Epithelial cell of prostate (primary cell): ENCODE data around the gene ERC2.

Source experiments
- DNase-seq: peaks from one replicate; pipeline ENCODE4 v3.0.0-alpha.2; 2011; ENCODE audit warnings: low read depth, low spot score
- H3K27ac ChIP-seq: fragments of 450-650 bp; 2 replicates; pipeline ENCODE4 v1.5.1; 2017; ENCODE audit warnings: mild to moderate bottlenecking

ERC2 gene

DNA sequence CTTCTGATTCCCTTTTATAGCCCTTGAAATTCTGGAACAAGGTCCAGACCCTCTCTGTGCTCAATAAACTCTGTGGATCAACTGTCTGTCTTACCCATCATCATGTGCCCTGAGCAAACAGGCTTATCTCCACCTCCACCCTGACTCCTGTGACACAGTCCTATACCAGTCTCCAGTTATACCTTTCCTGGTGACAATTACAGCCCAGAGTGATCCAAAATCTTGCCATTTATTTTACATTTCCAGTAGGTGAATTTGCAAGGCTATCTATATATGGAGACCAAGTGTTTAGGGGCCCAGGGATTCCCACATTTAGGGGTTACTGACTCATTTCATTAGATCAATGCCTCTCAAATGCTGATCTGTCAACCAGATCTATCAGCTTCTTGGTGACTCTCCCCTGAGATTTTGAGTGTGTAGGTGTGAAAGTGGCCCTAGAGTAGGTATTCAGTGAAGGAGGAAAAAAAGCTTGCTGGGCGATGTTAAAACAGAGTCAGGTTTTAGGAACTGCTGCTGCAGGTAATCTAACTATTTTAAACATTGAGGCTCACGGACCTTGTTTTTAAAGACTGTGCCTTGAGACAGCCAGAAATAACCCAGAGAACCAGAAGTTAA, 751.5 kb downstream of the ERC2 start:
- H3K27ac ChIP-seq: no peak overlapping the region
- DNase-seq: no peak

DNA sequence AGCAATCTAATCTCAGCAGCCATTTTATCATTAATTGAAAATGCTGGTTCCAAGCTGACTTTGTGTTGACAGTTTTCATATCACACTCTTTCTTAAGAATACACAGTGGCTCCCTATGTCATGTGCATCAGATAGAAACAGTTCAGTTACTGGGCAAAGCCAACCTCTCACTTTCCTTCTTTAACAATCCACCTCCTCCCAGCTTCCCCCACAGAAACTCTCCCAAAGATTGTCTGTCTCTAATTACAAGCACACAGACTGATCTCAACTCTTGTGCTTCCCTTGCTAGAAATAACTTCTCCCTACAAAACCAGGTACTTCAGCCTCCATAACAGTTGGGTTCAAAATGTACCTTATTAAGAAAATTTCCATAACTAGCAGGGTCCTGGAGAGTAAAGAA, 752.2 kb downstream of the ERC2 start:
- no peak for DNase-seq
- H3K27ac ChIP-seq: no peak overlapping the region

DNA sequence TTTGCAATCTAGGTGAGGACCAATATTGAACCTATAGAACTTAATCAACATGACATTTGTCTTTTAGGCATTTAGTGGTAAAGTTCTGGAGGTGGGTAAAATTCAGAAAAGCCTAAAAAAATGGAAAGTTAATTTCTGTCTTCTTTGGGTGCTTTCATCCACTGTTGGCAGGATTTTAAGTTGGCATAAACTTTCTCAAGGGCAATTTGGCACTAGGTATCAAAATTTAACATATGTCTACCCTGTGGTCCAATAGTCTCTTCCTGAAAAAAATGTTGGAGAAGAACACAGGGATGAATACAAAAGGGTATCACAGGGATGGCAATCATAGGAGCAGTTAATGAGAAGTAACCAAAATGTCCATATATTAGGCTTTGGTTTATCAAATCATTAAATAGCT, 754.2 kb downstream of the ERC2 start:
- no peak for DNase-seq
- no peak overlapping the region for H3K27ac ChIP-seq

DNA sequence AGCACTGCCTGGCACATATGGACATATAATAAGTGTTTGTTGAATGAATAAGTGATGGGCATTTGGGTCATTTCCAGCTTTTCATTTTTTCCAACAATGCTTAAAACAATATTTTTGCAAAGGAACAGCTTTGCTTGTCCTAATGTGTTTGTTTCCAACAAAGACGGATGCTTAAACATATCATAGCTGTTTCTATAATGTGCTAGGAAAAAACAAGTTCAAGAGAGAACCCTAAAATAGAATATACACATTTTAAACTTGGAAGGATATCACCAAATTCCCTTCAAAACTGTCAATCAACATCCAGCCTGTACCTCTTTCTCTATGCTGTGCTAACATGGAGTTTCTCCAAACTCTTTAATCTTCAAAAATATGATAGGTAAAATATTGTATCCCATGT, 756.6 kb downstream of the ERC2 start:
- no peak for DNase-seq

DNA sequence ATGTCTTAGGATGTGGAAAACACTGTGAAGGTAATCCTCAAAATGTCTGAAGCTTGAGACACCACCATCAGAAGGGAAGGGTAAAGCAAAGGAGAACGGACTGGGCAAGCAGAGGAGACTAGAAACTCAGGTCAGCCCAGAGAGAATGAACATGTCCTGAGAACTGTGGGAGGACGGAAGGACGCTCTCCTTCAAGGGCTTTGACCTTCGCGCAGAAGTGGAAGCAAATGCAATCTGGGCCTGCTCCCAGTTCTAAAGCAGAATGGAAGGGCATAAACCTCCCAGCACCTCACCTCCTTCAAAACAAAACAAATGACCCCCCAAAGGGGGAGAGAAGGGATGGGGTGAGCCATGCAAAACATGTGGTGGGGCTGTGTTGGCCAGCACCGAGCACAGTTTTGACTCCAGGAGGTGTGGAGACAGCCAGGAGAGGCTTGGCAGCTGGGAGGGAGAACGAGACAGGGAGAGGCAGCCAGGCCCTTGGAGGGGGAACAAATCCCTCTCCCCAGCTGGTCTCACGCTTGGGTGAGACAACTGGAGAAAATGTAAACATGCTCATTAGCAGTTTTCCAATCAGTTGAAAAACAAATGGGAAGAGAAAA, 758.8 kb downstream of the ERC2 start:
- no peak overlapping the region for H3K27ac ChIP-seq
- no peak for DNase-seq

More for the DNA sequence above, 756.6 kb downstream of the ERC2 start:
- no peak overlapping the region for H3K27ac ChIP-seq

DNA sequence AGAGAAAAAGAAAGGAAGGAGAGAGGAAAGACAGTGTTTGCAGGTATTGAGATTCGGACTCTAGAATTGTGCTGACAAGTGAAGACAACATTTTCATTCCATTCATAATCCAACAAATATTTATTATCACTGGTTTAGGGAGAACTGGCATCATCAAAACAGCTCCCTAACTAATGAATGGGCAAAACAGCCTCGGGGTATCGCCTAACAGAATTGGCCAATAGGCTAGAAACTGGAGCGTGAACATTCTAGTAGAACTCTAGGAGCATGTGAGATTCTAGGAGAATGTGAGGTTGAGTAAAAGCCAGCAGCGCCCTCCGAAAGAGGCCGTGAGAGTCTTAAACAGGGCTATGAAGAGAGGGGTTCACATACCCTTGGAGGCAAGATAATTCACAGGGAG, 759.3 kb downstream of the ERC2 start:
- no peak overlapping the region for H3K27ac ChIP-seq
- no peak for DNase-seq

DNA sequence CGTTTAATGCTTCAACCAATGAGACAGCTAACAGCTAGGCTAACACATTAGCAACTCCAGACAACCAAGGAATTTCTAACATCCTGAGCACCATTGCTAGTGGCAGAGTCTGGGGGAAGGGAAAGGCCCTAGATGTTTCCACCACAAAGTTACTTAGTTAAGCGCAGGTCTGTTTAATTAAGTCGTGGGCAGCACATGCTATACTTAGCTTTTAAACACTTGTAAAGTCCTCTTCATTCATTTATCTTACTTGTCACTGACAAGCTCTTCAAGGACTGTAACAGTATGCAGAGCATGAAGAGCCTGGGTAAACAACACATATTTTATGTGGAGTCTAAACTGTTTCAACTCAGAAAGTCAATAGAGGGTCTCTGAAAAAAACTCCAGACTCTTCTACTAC, 760.0 kb downstream of the ERC2 start:
- no peak for DNase-seq
- no peak overlapping the region for H3K27ac ChIP-seq

DNA sequence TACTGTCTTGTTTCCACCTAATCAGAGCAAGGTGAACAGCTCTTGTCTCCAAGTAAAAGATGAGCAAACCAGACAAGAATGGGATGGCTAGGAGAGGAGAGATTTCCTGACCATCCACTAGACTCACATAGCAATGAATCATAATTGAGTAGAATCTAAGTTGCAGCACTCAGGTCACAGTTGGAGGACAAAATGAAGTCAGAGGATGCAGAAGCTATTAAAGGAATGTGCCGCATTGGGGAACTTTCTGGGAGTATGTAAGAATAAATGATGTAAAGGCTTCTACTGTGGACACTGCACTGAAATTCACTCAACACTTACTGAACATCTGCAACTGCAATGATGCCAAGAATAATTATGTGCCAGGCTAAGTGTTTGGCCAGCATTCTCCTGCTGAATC, 763.7 kb downstream of the ERC2 start:
- no peak overlapping the region for H3K27ac ChIP-seq
- no peak for DNase-seq

DNA sequence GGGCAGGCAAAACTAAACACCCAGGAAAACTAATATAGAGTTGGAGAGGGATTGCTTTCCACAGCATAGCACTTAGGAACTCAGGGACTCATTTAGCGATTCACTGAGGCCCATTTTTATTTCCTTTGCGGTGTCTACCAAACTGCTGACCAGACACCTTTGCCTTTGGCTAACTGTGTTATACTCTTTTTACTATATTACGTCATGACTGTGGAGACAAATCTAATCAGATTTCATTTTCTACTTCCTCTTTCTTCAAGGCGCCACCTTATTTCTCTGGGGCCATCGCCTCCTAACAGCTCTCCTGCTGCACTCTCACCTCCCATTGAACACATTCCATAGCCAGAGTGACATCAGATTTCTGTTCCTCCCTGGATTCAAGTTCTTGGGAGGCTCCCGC, 765.4 kb downstream of the ERC2 start:
- no peak overlapping the region for H3K27ac ChIP-seq
- no peak for DNase-seq

DNA sequence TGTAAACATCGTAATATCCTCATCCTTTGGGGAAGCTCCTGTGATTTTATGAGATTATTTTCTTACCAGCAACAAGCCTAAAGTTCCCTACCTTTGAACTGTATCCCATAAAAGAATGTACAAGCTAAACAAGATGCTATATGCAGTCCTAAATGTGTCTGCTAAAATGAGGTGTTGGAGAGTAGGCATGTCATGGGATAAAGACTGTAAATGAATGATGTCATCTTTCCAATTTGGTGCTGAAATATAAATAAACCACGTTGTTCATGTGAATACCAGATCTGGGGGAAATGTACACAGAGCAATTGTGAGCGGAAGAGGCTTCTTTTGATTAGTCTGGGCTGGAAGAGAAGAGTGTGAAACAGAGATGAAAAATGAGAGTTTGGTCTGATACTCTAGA, 766.3 kb downstream of the ERC2 start:
- DNase-seq: no peak
- H3K27ac ChIP-seq: no peak overlapping the region

DNA sequence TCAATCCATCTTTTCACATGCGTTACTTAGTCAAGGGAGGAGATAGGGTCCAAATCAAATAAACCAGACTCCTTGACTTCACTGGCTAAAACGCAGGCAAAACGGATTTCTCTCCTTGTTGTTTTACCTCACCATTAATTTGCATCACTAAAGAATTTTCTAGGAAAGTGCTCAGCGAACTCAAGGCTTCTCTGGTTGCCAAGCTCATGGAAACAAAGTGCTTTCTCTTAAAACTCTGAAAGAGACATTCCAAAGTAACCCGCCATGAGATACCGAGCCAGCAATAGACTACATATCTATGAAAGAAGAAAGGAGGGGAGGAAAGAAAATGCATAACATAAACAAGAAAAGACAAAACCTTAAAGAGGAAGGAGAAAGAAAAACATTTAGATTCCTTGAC, 769.4 kb downstream of the ERC2 start:
- no peak overlapping the region for H3K27ac ChIP-seq
- DNase-seq: no peak

DNA sequence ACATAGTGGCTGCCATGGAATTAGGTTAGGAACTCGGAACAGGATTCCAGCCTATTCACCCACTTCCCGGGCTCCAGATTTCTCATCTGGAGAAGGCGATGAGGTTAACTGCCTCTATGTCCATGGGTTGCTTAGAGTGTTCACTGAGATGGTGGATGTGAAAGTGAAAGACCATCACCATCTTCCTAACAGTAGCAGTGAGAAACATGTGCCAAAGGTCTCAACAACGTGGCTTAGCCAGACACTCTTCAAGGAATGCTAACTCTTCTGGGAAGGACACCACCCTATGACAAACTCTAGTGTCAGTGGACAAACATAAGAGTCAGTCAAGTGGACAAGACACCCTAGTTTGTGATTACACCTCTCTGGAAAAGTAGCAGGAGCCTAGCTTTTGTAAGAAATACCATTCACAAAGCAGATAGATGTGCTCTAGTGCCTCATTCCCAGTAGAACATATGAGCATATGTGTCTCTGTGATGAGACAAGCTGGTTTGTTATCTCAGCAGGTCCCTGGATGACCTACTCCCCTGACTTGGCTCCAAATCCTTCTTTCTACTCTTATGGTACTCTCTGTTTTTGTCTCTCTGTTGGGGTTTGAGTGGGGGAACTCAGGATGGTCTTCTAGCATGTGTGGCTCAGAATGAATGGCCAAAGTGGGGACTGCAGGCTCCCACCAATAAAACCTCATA, 770.9 kb downstream of the ERC2 start:
- H3K27ac ChIP-seq: no peak overlapping the region
- DNase-seq: no peak

DNA sequence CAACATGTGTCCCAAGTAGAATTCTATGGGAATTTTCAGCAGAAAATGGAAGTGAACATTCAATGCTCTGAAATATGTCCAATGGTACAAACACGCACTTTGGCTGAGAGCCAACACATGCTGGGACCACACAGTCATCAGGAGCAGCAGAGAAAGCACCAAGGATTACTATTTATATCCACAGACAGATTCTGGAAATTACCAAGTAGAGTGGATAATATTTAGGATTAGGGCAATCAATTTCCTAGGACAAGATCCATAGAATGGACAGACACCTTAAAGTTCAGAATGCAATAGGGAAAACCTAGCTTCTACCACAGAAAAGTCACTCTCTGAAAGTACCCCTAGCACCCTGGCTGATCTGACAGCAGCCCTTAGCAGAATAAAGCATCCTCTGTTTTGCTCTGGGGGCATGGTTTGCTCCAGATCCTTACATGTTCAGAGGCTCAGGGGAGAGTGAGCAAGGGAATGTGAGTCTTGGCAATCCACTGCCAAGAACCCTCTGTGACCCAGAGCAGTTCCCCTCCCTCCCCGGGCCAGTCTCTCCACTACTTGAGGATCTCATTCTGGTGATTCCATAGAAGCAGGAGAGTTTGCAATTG, 775.2 kb downstream of the ERC2 start:
- DNase-seq: no peak

DNA sequence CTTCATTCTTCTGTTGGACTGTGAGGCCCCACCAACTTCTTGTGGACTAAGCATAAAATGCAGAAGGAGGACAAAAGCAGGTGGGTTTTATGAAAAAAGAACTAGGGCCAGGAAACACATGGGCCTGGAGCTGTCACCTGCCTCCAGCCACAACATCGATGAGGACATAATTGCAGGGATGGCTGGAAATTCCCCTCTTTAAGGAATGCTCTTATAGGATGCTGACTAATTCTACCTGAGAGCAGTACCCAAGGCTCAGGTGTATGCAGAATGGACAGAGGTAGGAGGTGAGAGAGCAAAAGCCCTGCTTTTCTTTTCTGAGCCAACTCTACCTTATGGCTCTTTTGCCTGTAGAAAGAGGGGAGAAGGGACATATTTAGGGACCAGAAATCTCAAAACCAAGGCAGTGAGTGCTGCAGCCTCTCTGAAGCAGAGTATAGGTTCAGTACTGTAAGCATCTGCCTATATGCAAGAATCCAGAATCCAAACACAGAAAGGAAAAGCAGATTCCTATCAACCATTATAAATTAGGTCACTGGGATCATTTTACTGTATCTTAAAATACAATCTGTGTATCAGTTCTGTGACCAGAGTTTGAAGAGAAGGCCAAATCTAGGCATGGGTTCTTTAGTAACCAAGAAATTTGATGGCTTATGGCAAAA, 775.8 kb downstream of the ERC2 start:
- no peak for DNase-seq
- no peak overlapping the region for H3K27ac ChIP-seq

More for the DNA sequence above, 775.2 kb downstream of the ERC2 start:
- H3K27ac ChIP-seq: no peak overlapping the region

DNA sequence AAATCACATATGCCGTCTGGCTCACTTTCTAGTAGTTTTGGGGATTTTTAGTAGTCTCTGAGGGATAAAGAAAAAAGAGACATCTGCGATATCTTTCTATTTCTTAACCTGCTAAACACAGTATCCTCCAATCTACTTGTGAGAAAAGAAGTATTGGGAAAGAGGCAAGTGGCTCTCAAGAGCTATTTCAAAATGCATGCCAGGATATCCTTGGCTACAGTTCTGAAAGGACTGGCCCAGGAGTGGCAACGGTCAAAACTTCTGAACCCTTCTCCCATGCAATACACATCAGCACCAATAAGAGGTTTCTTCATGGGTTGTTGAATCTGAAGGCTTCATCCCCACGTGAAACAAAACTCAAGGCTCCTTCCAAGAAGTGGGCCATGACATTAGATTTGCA, 777.1 kb downstream of the ERC2 start:
- DNase-seq: no peak
- H3K27ac ChIP-seq: no peak overlapping the region

DNA sequence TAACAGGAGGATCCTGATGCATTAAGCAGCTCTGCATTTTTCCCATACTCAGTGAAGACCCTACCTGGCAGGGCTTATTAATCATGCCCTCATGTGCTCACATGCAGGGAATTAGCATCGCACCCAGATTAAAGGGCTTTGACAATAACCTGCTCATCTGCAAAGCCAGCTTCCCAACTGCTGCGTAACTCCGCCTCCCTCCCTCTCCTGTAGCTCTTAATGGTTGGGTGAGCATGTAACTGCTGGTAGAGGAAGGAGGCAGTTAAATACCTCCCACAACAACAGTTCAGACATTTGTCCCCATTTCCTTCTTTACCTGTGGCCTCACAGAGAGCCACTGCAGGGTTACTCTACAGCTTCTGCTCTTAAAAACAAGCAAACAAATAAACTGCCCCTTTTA, 777.5 kb downstream of the ERC2 start:
- DNase-seq: no peak
- no peak overlapping the region for H3K27ac ChIP-seq

DNA sequence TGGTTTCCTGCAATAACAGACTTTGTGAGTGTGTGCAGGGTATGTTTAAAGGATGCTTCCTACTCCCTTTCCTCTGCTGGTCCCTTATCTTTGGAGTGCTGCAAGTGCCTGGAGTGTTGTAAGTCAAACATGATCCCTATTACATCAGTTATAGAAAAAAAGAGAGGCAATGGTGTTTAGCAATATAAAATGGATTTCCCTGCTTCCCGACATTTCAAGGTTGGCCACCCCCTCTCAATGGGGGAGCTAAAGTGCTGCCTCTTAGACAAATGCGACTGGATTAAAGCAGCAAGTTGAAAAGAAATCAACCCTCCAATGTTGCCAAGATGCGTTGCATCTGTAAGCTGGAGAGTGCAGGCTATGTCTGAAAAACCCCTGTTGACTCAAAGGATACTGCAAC, 778.1 kb downstream of the ERC2 start:
- H3K27ac ChIP-seq: no peak overlapping the region
- DNase-seq: no peak

DNA sequence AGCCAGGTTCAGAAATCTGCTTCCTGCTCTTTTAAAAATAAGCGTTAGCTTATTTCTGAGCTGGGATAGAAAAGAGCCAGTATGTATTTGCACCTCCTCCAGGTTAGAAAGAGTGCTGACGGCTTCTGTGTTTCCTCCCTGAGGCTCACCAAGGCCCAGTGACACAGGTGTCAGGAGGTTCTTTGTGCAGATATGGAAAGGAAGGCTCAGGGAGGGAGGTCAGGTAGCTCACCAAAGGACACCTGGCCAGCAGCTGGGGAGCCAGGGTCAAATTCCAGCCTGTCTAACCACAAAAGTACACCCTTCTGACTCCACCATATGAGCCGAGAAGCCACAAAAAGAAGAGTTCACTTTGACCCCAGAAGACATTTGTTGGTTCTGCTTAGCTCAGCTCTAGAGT, 780.1 kb downstream of the ERC2 start:
- no peak for DNase-seq

DNA sequence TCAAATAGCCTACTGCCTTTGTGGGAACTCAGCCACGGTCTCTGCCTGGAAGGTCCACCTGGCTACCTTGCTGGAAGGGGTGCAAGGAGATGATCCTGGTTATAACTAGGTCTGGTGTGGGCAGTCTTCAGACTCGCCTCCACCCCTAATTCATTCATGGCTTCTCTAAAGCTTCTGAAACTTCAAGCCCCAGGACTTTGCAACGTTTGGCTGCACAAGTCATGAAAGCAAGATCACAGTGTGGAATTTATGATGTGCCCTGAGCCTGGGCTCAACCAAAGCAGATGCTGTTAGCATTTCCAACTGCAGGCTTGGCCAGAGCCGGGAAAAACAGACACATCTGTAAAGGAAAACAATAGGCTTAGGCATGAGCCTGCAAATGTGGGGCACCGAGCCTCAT, 780.7 kb downstream of the ERC2 start:
- no peak for DNase-seq
- no peak overlapping the region for H3K27ac ChIP-seq

More for the DNA sequence above, 780.1 kb downstream of the ERC2 start:
- H3K27ac ChIP-seq: no peak overlapping the region

DNA sequence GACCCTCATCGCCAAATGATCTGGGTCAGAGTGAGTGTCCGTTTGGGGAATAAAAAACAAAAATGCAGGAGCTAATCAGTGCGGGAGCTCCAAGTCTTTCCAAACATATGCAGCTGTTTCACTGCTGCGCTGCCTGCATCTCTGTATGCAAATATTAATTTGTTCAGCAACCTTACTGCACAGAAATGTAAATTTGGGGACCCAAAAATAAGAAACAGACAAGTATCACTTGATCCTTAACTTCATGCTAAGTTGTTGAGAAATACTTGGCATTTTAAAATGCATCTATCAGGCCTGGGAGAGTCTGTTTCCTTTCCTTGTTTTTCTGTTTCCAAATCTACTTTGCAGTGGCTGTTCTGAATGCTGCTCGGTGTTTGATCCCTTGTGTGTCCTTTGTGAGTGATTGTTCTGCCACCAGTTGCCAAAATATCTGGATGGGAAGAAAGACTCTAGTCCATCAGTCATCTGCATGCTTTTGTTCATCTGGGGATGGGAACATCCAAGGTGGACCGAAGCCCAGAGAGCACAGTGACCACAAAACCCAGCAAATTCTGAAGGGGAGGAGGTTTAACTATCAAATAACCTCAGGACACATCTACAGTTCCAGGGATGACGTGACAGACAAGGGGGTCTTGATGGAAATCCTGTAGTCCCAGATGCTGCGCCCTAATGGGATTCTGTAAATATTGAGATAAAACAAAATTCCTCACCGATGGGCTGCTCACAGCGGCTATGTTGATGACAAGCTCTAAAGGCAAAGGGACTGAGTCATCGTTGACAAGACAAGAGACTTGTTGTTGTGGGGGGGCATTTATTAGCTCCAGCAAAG, 781.6 kb downstream of the ERC2 start:
- H3K27ac ChIP-seq: no peak overlapping the region
- no peak for DNase-seq
